GM12878 (cell line): ENCODE results near the gene ZNF672. TPM values are rescaled to one million over a fixed set of nuclear protein-coding genes. Genes with fewer than 3 reads are reported as not detected.

Experiments used
- ATAC-seq: fragments of 200-7000 bp; cut with Tn5 transposase; 3 replicates; pipeline ENCODE4 v1.9.1; 2020; ENCODE audit warnings: mild to moderate bottlenecking, moderate library complexity
- BruUV-seq: library from RNA; stranded (reverse); fragments of 400-500 nt; replicated peaks from 2 replicates; lab custom pipeline; 2021; lab: Mats Ljungman, UMichigan
- CTCF ChIA-PET: fragments of 300-600 bp; sonication (Branson Sonifier 250); formaldehyde crosslinking; extraction: SDS; loops from one replicate; lab custom pipeline; 2021; ENCODE audit warnings: inconsistent platforms; lab: Yijun Ruan, JAX
- POLR2A ChIA-PET: fragments of 350-600 bp; formaldehyde crosslinking; extraction: SDS; loops from one replicate; lab custom pipeline; 2021; ENCODE audit warnings: inconsistent platforms; lab: Charles Lee
- RAD21 ChIA-PET: fragments of 300-600 bp; sonication (Branson Sonifier 250); formaldehyde crosslinking; loops from one replicate; lab custom pipeline; 2023; ENCODE audit warnings: antibody characterized with exemption; ENCODE audit not compliant: unreplicated experiment; lab: Charles Lee
- SMC1A ChIA-PET: fragments of 300-600 bp; sonication (Branson Sonifier 250); formaldehyde crosslinking; loops from one replicate; lab custom pipeline; 2023; ENCODE audit not compliant: unreplicated experiment, uncharacterized antibody; lab: Charles Lee
- DNase-seq: peaks from one replicate; pipeline ENCODE4 v3.0.0-alpha.2; 2011; ENCODE audit warnings: low read depth, low spot score
- FAIRE-seq: peaks from 3 replicates; lab custom pipeline; 2011; peaks lifted over from hg19 to GRCh38; lab: Jason Lieb, UNC
- H2AFZ ChIP-seq: 2 replicates; pipeline ENCODE4 v1.6.0; 2011; ENCODE audit warnings: low read depth, low read length, control low read depth; ENCODE audit not compliant: control insufficient read depth
- H3K27ac ChIP-seq: 2 replicates; pipeline ENCODE4 v1.5.1; 2011; ENCODE audit warnings: control low read depth; ENCODE audit not compliant: control insufficient read depth, insufficient read depth
- H3K27me3 ChIP-seq, 2 experiments: replicated peaks in 1 of 2; 2 replicates each; pipeline versions ENCODE4 v1.6.0 to v1.6.1; 2011; ENCODE audit warnings: low read length in 1 of 2; ENCODE audit not compliant: control insufficient read depth in 2 of 2, insufficient read depth in 2 of 2
- H3K36me3 ChIP-seq, 2 experiments: 2 replicates each; pipeline ENCODE4 v1.5.1; 2011; ENCODE audit warnings: low read length in 1 of 2; ENCODE audit not compliant: control insufficient read depth in 2 of 2, insufficient read depth in 2 of 2
- H3K4me1 ChIP-seq: 2 replicates; pipeline ENCODE4 v1.6.1; 2011; ENCODE audit warnings: mild to moderate bottlenecking, low read length, moderate library complexity, mixed read lengths; ENCODE audit not compliant: control insufficient read depth, insufficient read depth
- H3K4me2 ChIP-seq: 2 replicates; pipeline ENCODE4 v1.6.0; 2011; ENCODE audit warnings: control low read depth; ENCODE audit not compliant: control insufficient read depth, insufficient read depth
- H3K4me3 ChIP-seq: fragments of 200-600 bp; sonication (generic); 2 replicates; pipeline ENCODE4 v1.5.1; 2016
- H3K79me2 ChIP-seq: 2 replicates; pipeline ENCODE4 v1.6.0; 2011; ENCODE audit warnings: low read length; ENCODE audit not compliant: control insufficient read depth, insufficient read depth
- H3K9ac ChIP-seq: 2 replicates; pipeline ENCODE4 v1.8.0; 2011; ENCODE audit warnings: low read length, control low read depth, mixed read lengths; ENCODE audit not compliant: control insufficient read depth, insufficient read depth
- H3K9me3 ChIP-seq: replicated peaks from 3 replicates; pipeline ENCODE4 v1.5.1; 2011; ENCODE audit warnings: mild to moderate bottlenecking, low read length; ENCODE audit not compliant: control insufficient read depth, insufficient read depth
- H4K20me1 ChIP-seq: 2 replicates; pipeline ENCODE4 v1.6.0; 2011; ENCODE audit not compliant: control insufficient read depth, insufficient read depth
- BMI1 ChIP-seq: fragments of 450-650 bp; IDR thresholded peaks from 2 replicates; pipeline ENCODE4 v1.6.1; 2016; ENCODE audit warnings: mild to moderate bottlenecking, moderate library complexity, borderline replicate concordance
- CEBPB ChIP-seq, 2 experiments: fragments of 150-350 bp in 1 of 2; IDR thresholded peaks; 2 replicates each; pipeline ENCODE4 v1.6.1; 2012 to 2014; ENCODE audit warnings: low read depth in 2 of 2, low read length in 2 of 2, borderline replicate concordance in 1 of 2, inconsistent platforms in 1 of 2
- EED ChIP-seq: sonication (generic); IDR thresholded peaks from 2 replicates; pipeline ENCODE4 v1.6.1; 2016; ENCODE audit warnings: antibody characterized with exemption, low read depth
- EGR1 ChIP-seq, 2 experiments: IDR thresholded peaks; 1 replicate in 1 of 2; 2 replicates in 1 of 2; pipeline ENCODE4 v1.6.1; 2011 to 2012; ENCODE audit warnings: low read depth in 2 of 2, low read length in 2 of 2, borderline replicate concordance in 1 of 2, mild to moderate bottlenecking in 1 of 2, moderate library complexity in 1 of 2
- ETV6 ChIP-seq, 2 experiments: fragments of 450-650 bp in 1 of 2; IDR thresholded peaks in 1 of 2; conservative IDR thresholded peaks in 1 of 2; 2 replicates each; pipeline ENCODE4 v1.6.1; 2014; ENCODE audit warnings: antibody characterized with exemption in 1 of 2, borderline replicate concordance in 1 of 2, low read depth in 1 of 2, mild to moderate bottlenecking in 1 of 2, moderate library complexity in 1 of 2
- FOS ChIP-seq: IDR thresholded peaks from 3 replicates; pipeline ENCODE4 v1.6.1; 2011; ENCODE audit warnings: borderline replicate concordance; ENCODE audit not compliant: insufficient read length; ENCODE audit errors: extremely low read depth
- HSF1 ChIP-seq: fragments of 150-350 bp; IDR thresholded peaks from 2 replicates; pipeline ENCODE4 v1.6.1; 2014; ENCODE audit warnings: mild to moderate bottlenecking, low read depth, low read length
- IRF5 ChIP-seq: fragments of 450-650 bp; IDR thresholded peaks from 2 replicates; pipeline ENCODE4 v1.6.1; 2017; ENCODE audit warnings: borderline replicate concordance
- JUNB ChIP-seq: IDR thresholded peaks from 2 replicates; pipeline ENCODE4 v1.6.1; 2016; ENCODE audit warnings: antibody characterized with exemption, mild to moderate bottlenecking
- KDM1A ChIP-seq: fragments of 200-600 bp; sonication (generic); IDR thresholded peaks from 2 replicates; pipeline ENCODE4 v1.6.1; 2016; ENCODE audit warnings: borderline replicate concordance
- MLLT1 ChIP-seq: fragments of 450-650 bp; IDR thresholded peaks from 2 replicates; pipeline ENCODE4 v1.6.1; 2016; ENCODE audit warnings: mild to moderate bottlenecking
- MTA2 ChIP-seq: fragments of 450-650 bp; IDR thresholded peaks from 2 replicates; pipeline ENCODE4 v1.6.1; 2016; ENCODE audit warnings: low read depth, mild to moderate bottlenecking, moderate library complexity
- NR2C1 ChIP-seq: fragments of 450-650 bp; IDR thresholded peaks from 2 replicates; pipeline ENCODE4 v1.6.1; 2017; ENCODE audit warnings: antibody characterized with exemption, mild to moderate bottlenecking, moderate library complexity
- POLR2A ChIP-seq: IDR thresholded peaks from 2 replicates; pipeline ENCODE4 v1.6.1; 2011; ENCODE audit warnings: low read depth, mild to moderate bottlenecking, low read length
- POLR2AphosphoS2 ChIP-seq: IDR thresholded peaks from 2 replicates; pipeline ENCODE4 v1.6.1; 2011; ENCODE audit warnings: low read depth, mild to moderate bottlenecking, low read length, improper control_type of control experiment, moderate library complexity
- RAD51 ChIP-seq: fragments of 450-650 bp; IDR thresholded peaks from 2 replicates; pipeline ENCODE4 v1.6.1; 2016; ENCODE audit warnings: moderate library complexity, mild to moderate bottlenecking, inconsistent platforms
- SMAD5 ChIP-seq: IDR thresholded peaks from 2 replicates; pipeline ENCODE4 v1.6.1; 2016; ENCODE audit warnings: antibody characterized with exemption, low read depth
- SRF ChIP-seq, 2 experiments: IDR thresholded peaks; 2 replicates each; pipeline ENCODE4 v1.6.1; 2011; ENCODE audit warnings: low read depth in 2 of 2, low read length in 2 of 2, mild to moderate bottlenecking in 1 of 2, moderate library complexity in 1 of 2
- ZZZ3 ChIP-seq: IDR thresholded peaks from 2 replicates; pipeline ENCODE4 v1.6.1; 2011; ENCODE audit warnings: low read depth; ENCODE audit not compliant: control insufficient read depth, insufficient read length
- WGBS: methylation state at CpG from one replicate; pipeline ENCODE4 v1.1.6; 2016; ENCODE audit warnings: low lambda C conversion rate; ENCODE audit not compliant: insufficient replicate concordance, insufficient coverage; ENCODE audit errors: missing lambda C conversion rate; 5-methylcytosine and 5-hydroxymethylcytosine counted together
- in situ Hi-C: fragments of 300-500 bp; cut with MboI; formaldehyde crosslinking; loops from 9 replicates; pipeline ENCODE4 v1.14.3; 2018; ENCODE audit warnings: mixed read lengths
- intact Hi-C: fragments of 100-400 bp; cut with micrococcal nuclease; formaldehyde crosslinking; loops from one replicate; pipeline ENCODE4 v1.14.2; 2022; ENCODE audit not compliant: unreplicated experiment
- polyA plus RNA-seq, 11 experiments: library from polyadenylated mRNA; depleted of rRNA in 4 of 11; unstranded in 6 of 11; stranded (reverse) in 5 of 11; fragments of >200 nt; fragmentation: Nextera tagmentation in 4 of 11; fragmentation: Illumina TruSeq in 1 of 11; extraction: Ambion mirVana in 4 of 11; extraction: Trizol in 1 of 11; gene quantifications; 1 replicate in 1 of 11; 2 replicates in 10 of 11; pipeline versions ENCODE4 v1.2.1 to v1.2.3, GENCODE V29; 2011 to 2016; ENCODE audit warnings: inconsistent platforms in 2 of 11, missing spikeins in 2 of 11, low read depth in 1 of 11
- total RNA-seq, 4 experiments: library from RNA; depleted of rRNA in 3 of 4; stranded (reverse); fragments of >200 nt in 3 of 4; fragmentation: Illumina TruSeq in 1 of 4; extraction: Trizol in 1 of 4; gene quantifications; 2 replicates each; pipeline versions ENCODE4 v1.2.1 to v1.2.3, GENCODE V29; 2013 to 2021

ZNF672 gene
- total and polyA plus RNA-seq, 10 of the 15 experiments (the other 5 are each of a cell fraction or from before 2014, with no cell fraction given): 2.9 to 51.3 (median 39.8) TPM

GRCh38 chr1:248844526-248844925 is 6.5 kb downstream of the ZNF672 start:
- no peak for TF ChIP-seq FOS
- TF ChIP-seq SMAD5: no peak
- TF ChIP-seq ZZZ3: no peak
- no peak for TF ChIP-seq CEBPB (IDR thresholded peaks at IDR 0.05; ENCODE audit: borderline replicate concordance in 1 of 2, low read depth in 2 of 2, low read length in 2 of 2)
- no peak for TF ChIP-seq MLLT1
- TF ChIP-seq RAD51: no peak
- no peak for TF ChIP-seq JUNB
- TF ChIP-seq HSF1: no peak
- TF ChIP-seq BMI1: no peak
- no peak for TF ChIP-seq SRF (IDR thresholded peaks at IDR 0.05; ENCODE audit: low read depth in 2 of 2, low read length in 2 of 2)
- TF ChIP-seq IRF5: no peak
- no peak for TF ChIP-seq NR2C1
- TF ChIP-seq EED: no peak
- TF ChIP-seq POLR2A: no peak
- no peak for TF ChIP-seq EGR1 (IDR thresholded peaks at IDR 0.05; ENCODE audit: borderline replicate concordance in 1 of 2, low read depth in 2 of 2, low read length in 2 of 2)
- TF ChIP-seq POLR2AphosphoS2: no peak
- no peak for TF ChIP-seq KDM1A
- no peak for TF ChIP-seq ETV6 (conservative IDR thresholded peaks at IDR 0.05 in 1 of 2, IDR thresholded peaks at IDR 0.05 in 1 of 2; ENCODE audit: borderline replicate concordance in 1 of 2, low read depth in 1 of 2)
- no peak for TF ChIP-seq MTA2
- H3K36me3 ChIP-seq: peaks cover 24 to 26% of the 10 kb centered on the region in 2 experiments
- in situ Hi-C loops: no loop called here
- ChIA-PET SMC1A (interaction anchor here (0.5 to 0.9 kb wide), 2 partner anchors 14 to 531 kb away, joined by 4 read pairs; partner anchors contain the start of gene ZNF692), POLR2A (interaction anchor here (1.7 kb wide), 1 partner anchor 18 kb away, joined by 5 read pairs; the partner anchor contains the start of gene SH3BP5L), RAD21 (no interaction called here), CTCF (interaction anchor here (4.8 kb wide), 1 partner anchor 16 kb away, joined by 52 read pairs; the partner anchor contains the start of gene ZNF692)
- no peak overlapping the region for H3K27ac ChIP-seq
- BruUV-seq: no TSS peak
- H3K9me3 ChIP-seq: no peaks in the 10 kb centered on the region
- no peaks in the 10 kb centered on the region for H3K27me3 ChIP-seq
- peaks cover 10% of the 10 kb centered on the region for H3K4me1 ChIP-seq
- H3K79me2 ChIP-seq: peaks cover 33% of the 10 kb centered on the region
- ATAC-seq: no peak
- H3K4me2 ChIP-seq: no peak overlapping the region
- over 99% methylated on average over 8 of the region's 8 CpGs for WGBS
- H3K4me3 ChIP-seq: no peak overlapping the region
- no peaks in the 10 kb centered on the region for H4K20me1 ChIP-seq
- no peak for FAIRE-seq
- DNase-seq: no peak
- no peak overlapping the region for H2AFZ ChIP-seq
- intact Hi-C loops: no loop called here
- H3K9ac ChIP-seq: no peak overlapping the region
